Esophagus muscularis mucosa (tissue), 4 donors: ENCODE results near the gene WDR19.

Experiments
- EP300 ChIP-seq: sonication (generic); formaldehyde crosslinking; IDR thresholded peaks from one replicate; pipeline ENCODE4 v1.6.1; 2017; ENCODE audit warnings: antibody characterized with exemption
- POLR2A ChIP-seq: fragments of 450-650 bp; IDR thresholded peaks from one replicate; pipeline ENCODE4 v1.6.1; 2017; ENCODE audit warnings: antibody characterized with exemption, moderate library complexity, mild to moderate bottlenecking, low read depth
- TF ChIP-seq, protein P1 (sequence below), 3 experiments: fragments of 200-600 bp in 2 of 3; fragments of 450-650 bp in 1 of 3; sonication (generic) in 2 of 3; IDR thresholded peaks; one replicate each; pipeline ENCODE4 v1.5.1; 2017 to 2019; ENCODE audit warnings: antibody characterized with exemption in 3 of 3, mild to moderate bottlenecking in 2 of 3, moderate library complexity in 1 of 3

GRCh38 chr4:39280770-39281169, 98.4 kb downstream of the WDR19 start:
- TF ChIP-seq, protein P1, sequence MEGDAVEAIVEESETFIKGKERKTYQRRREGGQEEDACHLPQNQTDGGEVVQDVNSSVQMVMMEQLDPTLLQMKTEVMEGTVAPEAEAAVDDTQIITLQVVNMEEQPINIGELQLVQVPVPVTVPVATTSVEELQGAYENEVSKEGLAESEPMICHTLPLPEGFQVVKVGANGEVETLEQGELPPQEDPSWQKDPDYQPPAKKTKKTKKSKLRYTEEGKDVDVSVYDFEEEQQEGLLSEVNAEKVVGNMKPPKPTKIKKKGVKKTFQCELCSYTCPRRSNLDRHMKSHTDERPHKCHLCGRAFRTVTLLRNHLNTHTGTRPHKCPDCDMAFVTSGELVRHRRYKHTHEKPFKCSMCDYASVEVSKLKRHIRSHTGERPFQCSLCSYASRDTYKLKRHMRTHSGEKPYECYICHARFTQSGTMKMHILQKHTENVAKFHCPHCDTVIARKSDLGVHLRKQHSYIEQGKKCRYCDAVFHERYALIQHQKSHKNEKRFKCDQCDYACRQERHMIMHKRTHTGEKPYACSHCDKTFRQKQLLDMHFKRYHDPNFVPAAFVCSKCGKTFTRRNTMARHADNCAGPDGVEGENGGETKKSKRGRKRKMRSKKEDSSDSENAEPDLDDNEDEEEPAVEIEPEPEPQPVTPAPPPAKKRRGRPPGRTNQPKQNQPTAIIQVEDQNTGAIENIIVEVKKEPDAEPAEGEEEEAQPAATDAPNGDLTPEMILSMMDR (IDR thresholded peaks at IDR 0.05) = no peak
- no peak for TF ChIP-seq POLR2A
- TF ChIP-seq EP300 = no peak
